ENCODE data around the gene SPINK8. TPM values are rescaled to one million over a fixed set of nuclear protein-coding genes. Genes with fewer than 3 reads are reported as not detected.

SPINK8 gene
- total and polyA plus RNA-seq, 2 experiments from 2014 or later: not detected

DNA sequence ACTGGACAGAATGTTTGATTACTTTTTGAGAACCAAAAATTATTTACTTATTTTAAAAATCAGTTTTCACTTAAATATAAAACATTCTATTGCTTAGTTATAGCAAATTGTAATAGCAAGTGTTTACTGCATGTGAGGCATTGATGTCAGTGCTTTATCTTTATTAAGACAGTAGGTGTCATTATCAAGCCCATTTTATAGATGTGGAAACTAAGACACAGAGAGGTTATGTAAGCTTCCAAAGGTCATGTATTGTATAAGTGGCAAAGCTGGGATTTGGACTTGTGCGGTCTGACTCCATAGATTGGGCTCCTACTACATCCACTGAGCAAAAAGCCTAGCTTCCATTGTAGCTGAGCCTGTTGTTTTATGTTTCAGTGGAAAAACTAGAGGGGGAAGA is 74.9 kb downstream of the SPINK8 start:
- Histone ChIP-seq H3K9me3 (ENCODE audit: low read depth) (no peaks in the 10 kb centered on the region), H3K4me1 (ENCODE audit: low read depth) (no peaks in the 10 kb centered on the region), H3K36me3 (peaks cover 6% of the 10 kb centered on the region), H3K27ac (no peak overlapping the region), H3K27me3 (no peaks in the 10 kb centered on the region), H3K4me3 (no peak overlapping the region)
- TF ChIP-seq, protein P1, sequence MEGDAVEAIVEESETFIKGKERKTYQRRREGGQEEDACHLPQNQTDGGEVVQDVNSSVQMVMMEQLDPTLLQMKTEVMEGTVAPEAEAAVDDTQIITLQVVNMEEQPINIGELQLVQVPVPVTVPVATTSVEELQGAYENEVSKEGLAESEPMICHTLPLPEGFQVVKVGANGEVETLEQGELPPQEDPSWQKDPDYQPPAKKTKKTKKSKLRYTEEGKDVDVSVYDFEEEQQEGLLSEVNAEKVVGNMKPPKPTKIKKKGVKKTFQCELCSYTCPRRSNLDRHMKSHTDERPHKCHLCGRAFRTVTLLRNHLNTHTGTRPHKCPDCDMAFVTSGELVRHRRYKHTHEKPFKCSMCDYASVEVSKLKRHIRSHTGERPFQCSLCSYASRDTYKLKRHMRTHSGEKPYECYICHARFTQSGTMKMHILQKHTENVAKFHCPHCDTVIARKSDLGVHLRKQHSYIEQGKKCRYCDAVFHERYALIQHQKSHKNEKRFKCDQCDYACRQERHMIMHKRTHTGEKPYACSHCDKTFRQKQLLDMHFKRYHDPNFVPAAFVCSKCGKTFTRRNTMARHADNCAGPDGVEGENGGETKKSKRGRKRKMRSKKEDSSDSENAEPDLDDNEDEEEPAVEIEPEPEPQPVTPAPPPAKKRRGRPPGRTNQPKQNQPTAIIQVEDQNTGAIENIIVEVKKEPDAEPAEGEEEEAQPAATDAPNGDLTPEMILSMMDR (IDR thresholded peaks at IDR 0.05; ENCODE audit: low read depth, low read length): no peak
- DNase-seq (ENCODE audit: low read depth in 1 of 2, low spot score in 1 of 2): no peak

Other genes starting within 250 kb of the SPINK8 start
- gene CDC25A, start 145.2 kb downstream of the SPINK8 start, total RNA-seq: 12.6 and 22.0 TPM in 2 replicates
- gene CDC25A, start 145.2 kb downstream of the SPINK8 start, polyA plus RNA-seq: 10.0 and 12.8 TPM in 2 replicates
- not detected in 2 replicates for gene CAMP, start 110.2 kb downstream of the SPINK8 start, total RNA-seq
- gene CAMP, start 110.2 kb downstream of the SPINK8 start, polyA plus RNA-seq: not detected in 2 replicates
- 9.1 and 19.4 TPM in 2 replicates for gene ZNF589, start 92.6 kb downstream of the SPINK8 start, total RNA-seq
- 15.0 and 15.3 TPM in 2 replicates for gene ZNF589, start 92.6 kb downstream of the SPINK8 start, polyA plus RNA-seq
- gene NME6, start 32.3 kb downstream of the SPINK8 start, total RNA-seq: 40.5 and 42.1 TPM in 2 replicates
- gene NME6, start 32.3 kb downstream of the SPINK8 start, polyA plus RNA-seq: 65.6 and 69.8 TPM in 2 replicates
- 0.51 TPM in 1 of 2 replicates, not detected in the other for gene FBXW12, start 38.6 kb upstream of the SPINK8 start, total RNA-seq
- gene FBXW12, start 38.6 kb upstream of the SPINK8 start, polyA plus RNA-seq: 0.39 TPM in 1 of 2 replicates, not detected in the other
- 38.5 and 47.1 TPM in 2 replicates for gene PLXNB1, start 96.4 kb upstream of the SPINK8 start, total RNA-seq
- 23.9 and 28.3 TPM in 2 replicates for gene PLXNB1, start 96.4 kb upstream of the SPINK8 start, polyA plus RNA-seq
- gene CCDC51, start 106.5 kb upstream of the SPINK8 start, total RNA-seq: 18.6 and 20.2 TPM in 2 replicates
- 29.3 and 31.4 TPM in 2 replicates for gene CCDC51, start 106.5 kb upstream of the SPINK8 start, polyA plus RNA-seq
- 172 and 395 TPM in 2 replicates for gene TMA7, start 106.6 kb upstream of the SPINK8 start, total RNA-seq
- gene TMA7, start 106.6 kb upstream of the SPINK8 start, polyA plus RNA-seq: 517 and 609 TPM in 2 replicates
- 8.7 and 9.4 TPM in 2 replicates for gene ATRIP, start 113.1 kb upstream of the SPINK8 start, total RNA-seq
- 6.4 and 11.2 TPM in 2 replicates for gene ATRIP, start 113.1 kb upstream of the SPINK8 start, polyA plus RNA-seq
- gene SHISA5, start 170.5 kb upstream of the SPINK8 start, total RNA-seq: 68.0 and 86.0 TPM in 2 replicates
- gene SHISA5, start 170.5 kb upstream of the SPINK8 start, polyA plus RNA-seq: 92.3 and 147 TPM in 2 replicates
- 64.9 and 94.4 TPM in 2 replicates for gene PFKFB4, start 223.1 kb upstream of the SPINK8 start, total RNA-seq
- 43.8 and 74.7 TPM in 2 replicates for gene PFKFB4, start 223.1 kb upstream of the SPINK8 start, polyA plus RNA-seq
- gene UCN2, start 230.1 kb upstream of the SPINK8 start, total RNA-seq: 0.81 and 1.1 TPM in 2 replicates
- 0.47 and 0.95 TPM in 2 replicates for gene UCN2, start 230.1 kb upstream of the SPINK8 start, polyA plus RNA-seq